ENCODE data around the gene NUP58.

Gene NUP58

GRCh38 chr13:25372284-25373081, 71.1 kb downstream of the NUP58 start:
- FAIRE-seq (no peak), DNase-seq (ENCODE audit: insufficient read length, low spot score) (no peak)

GRCh38 chr13:25375727-25376358, 74.4 kb downstream of the NUP58 start:
- FAIRE-seq: no peak
- peak; percentile 29 for DNase-seq (ENCODE audit: insufficient read length, low spot score)

- FAIRE-seq: no peak
- DNase-seq (ENCODE audit: insufficient read length, low spot score): no peak
Measured at GRCh38 chr13:25377244-25377962, 76.0 kb downstream of the NUP58 start.

- FAIRE-seq: no peak
- DNase-seq (ENCODE audit: insufficient read length, low spot score): no peak
Measured at GRCh38 chr13:25378528-25378927, 77.1 kb downstream of the NUP58 start.

GRCh38 chr13:25379011-25379410, 77.6 kb downstream of the NUP58 start:
- DNase-seq (ENCODE audit: insufficient read length, low spot score) (no peak), FAIRE-seq (no peak)

- no peak for FAIRE-seq
- no peak for DNase-seq (ENCODE audit: insufficient read length, low spot score)
Measured at GRCh38 chr13:25380082-25380481, 78.7 kb downstream of the NUP58 start.

GRCh38 chr13:25380741-25381324, 79.4 kb downstream of the NUP58 start:
- DNase-seq (ENCODE audit: insufficient read length, low spot score) (no peak), FAIRE-seq (no peak)

- FAIRE-seq: no peak
- no peak for DNase-seq (ENCODE audit: insufficient read length, low spot score)
Measured at GRCh38 chr13:25384758-25385410, 83.5 kb downstream of the NUP58 start.

- DNase-seq (ENCODE audit: insufficient read length, low spot score) (no peak), FAIRE-seq (no peak)
Measured at GRCh38 chr13:25391932-25392331, 90.5 kb downstream of the NUP58 start.
